Thyroid gland (tissue), 4 donors: ENCODE results near the gene CYFIP2.

Experiments used
- CTCF ChIP-seq, 6 experiments: fragments of 200-600 bp in 3 of 6; fragments of 450-650 bp in 3 of 6; sonication (generic) in 3 of 6; IDR thresholded peaks; one replicate each; pipeline ENCODE4 v1.5.1; 2016 to 2019; ENCODE audit warnings: antibody characterized with exemption in 6 of 6, mild to moderate bottlenecking in 2 of 6, inconsistent platforms in 1 of 6, moderate library complexity in 1 of 6
- POLR2A ChIP-seq, 2 donors: fragments of 450-650 bp; IDR thresholded peaks; one replicate each; pipeline ENCODE4 v1.6.1; 2017; ENCODE audit warnings: antibody characterized with exemption in 2 of 2, mild to moderate bottlenecking in 2 of 2, moderate library complexity in 1 of 2

- no peak for TF ChIP-seq CTCF (IDR thresholded peaks at IDR 0.05)
- TF ChIP-seq POLR2A (IDR thresholded peaks at IDR 0.05) = no peak
Measured at GRCh38 chr5:157389103-157389502, 123.2 kb downstream of the CYFIP2 start.
